ENCODE measurements around the gene OSBPL5.

DNA sequence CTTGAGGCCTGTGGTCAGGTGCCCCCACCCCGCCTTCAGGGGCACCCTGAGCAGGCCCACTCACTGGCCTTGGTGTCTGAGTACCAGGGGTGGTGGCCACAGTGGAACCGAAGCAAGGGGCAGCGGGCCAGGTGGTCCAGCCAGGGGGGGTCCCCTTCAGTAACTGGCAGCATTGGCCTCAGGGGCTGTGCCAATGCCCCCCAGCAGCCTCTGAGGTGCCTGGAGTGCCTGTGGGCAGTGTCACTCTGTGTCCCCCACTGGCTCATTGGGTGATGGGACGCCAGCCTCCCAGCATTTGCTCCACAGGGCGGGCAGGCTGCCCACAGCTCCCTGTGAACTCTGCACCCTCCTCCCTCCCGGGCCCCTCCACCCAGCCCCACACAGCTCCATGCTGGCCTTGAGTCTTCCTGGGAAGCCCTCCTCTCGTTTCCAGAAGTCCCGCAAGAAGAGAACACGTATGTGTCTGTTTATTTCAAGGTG lies 78.4 kb downstream of the OSBPL5 start:
- TF ChIP-seq, protein P1, sequence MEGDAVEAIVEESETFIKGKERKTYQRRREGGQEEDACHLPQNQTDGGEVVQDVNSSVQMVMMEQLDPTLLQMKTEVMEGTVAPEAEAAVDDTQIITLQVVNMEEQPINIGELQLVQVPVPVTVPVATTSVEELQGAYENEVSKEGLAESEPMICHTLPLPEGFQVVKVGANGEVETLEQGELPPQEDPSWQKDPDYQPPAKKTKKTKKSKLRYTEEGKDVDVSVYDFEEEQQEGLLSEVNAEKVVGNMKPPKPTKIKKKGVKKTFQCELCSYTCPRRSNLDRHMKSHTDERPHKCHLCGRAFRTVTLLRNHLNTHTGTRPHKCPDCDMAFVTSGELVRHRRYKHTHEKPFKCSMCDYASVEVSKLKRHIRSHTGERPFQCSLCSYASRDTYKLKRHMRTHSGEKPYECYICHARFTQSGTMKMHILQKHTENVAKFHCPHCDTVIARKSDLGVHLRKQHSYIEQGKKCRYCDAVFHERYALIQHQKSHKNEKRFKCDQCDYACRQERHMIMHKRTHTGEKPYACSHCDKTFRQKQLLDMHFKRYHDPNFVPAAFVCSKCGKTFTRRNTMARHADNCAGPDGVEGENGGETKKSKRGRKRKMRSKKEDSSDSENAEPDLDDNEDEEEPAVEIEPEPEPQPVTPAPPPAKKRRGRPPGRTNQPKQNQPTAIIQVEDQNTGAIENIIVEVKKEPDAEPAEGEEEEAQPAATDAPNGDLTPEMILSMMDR (conservative IDR thresholded peaks at IDR 0.05; ENCODE audit: low read depth, low read length): no peak
- TF ChIP-seq EZH2phosphoT487 (IDR thresholded peaks at IDR 0.05; ENCODE audit: borderline replicate concordance, low read length) (no peak), EZH2 (IDR thresholded peaks at IDR 0.05; ENCODE audit: low read length, unreplicated experiment) (no peak)
